ENCODE measurements around the gene HCFC2. TPM values are rescaled to one million over a fixed set of nuclear protein-coding genes. Genes with fewer than 3 reads are reported as not detected.

The HCFC2 gene
- total RNA-seq (2021; fragmentation: NEBNext Ultra II Directional; extraction: Animal tissue kit (Norgen Biotek cat#: 25700)): 1.8 and 2.5 TPM in 2 replicates
- 0.46 and 0.62 TPM in 2 replicates for polyA plus RNA-seq (2011; rRNA removed)
- 0.61 TPM for polyA plus RNA-seq (2011; cell fraction: cytosol; rRNA removed)
- polyA plus RNA-seq (2011; cell fraction: nucleus; rRNA removed): 0.36 TPM
- 0.53 to 1.2 TPM (median 0.65 TPM) in 4 replicates for polyA plus RNA-seq (2012, experiment 1 of 2)
- polyA plus RNA-seq (2012, experiment 2 of 2): not detected
- 0.81 TPM for polyA plus RNA-seq (2013, experiment 1 of 2)
- polyA plus RNA-seq (2013, experiment 2 of 2): 0.68 TPM
- 1.0 and 2.4 TPM in 2 replicates for polyA minus RNA-seq (2011; rRNA and poly(A)+ RNA removed)
- 0.66 TPM for polyA minus RNA-seq (2011; cell fraction: cytosol; rRNA and poly(A)+ RNA removed)
- 2.2 TPM for polyA minus RNA-seq (2011; cell fraction: nucleus; rRNA and poly(A)+ RNA removed)
- long read RNA-seq, experiment 1, partial matches to known transcripts: 0 of 2 reads
- long read RNA-seq, experiment 1, other reads (novel, unspliced or antisense): 2 of 2 reads
- long read RNA-seq, experiment 2, full-length matches to known transcripts: 1 of 1 reads
- long read RNA-seq, experiment 2, partial matches to known transcripts: 0 of 1 reads
- long read RNA-seq, experiment 2, other reads (novel, unspliced or antisense): 0 of 1 reads

GRCh38 chr12:104064031-104064841 is at the start of gene HCFC2:
TSS of gene HCFC2 (plus strand) at chr12:104064531. CDS start at chr12:104064561, 30 bp downstream.
- H2AFZ ChIP-seq (ENCODE audit: low read length): peak within 1 kb of the TSS; percentile 96
- peak within 1 kb of the TSS; percentile 74 for H4K5ac ChIP-seq (ENCODE audit: insufficient read length, low read depth, low read length)
- H3K4me3 ChIP-seq (ENCODE audit: extremely low read depth in 1 of 4, insufficient read depth in 2 of 4, low read depth in 3 of 4, low read length in 4 of 4): peak within 1 kb of the TSS; percentile 76 to 97 (median 91)
- CTCF ChIA-PET (ENCODE audit: partially characterized antibody): interaction anchor here (0.6 to 1.8 kb wide), 4 partner anchors 22 to 373 kb away, joined by 3 to 6 read pairs (median 4); no protein-coding TSS in a partner anchor
- H2BK12ac ChIP-seq (ENCODE audit: low read depth, low read length): peak within 1 kb of the TSS; percentile 51; the same call in 1 of the 2 replicates
- no peak within 1 kb of the TSS for H2AK5ac ChIP-seq (ENCODE audit: low read depth, low read length)
- H2BK120ac ChIP-seq (replicated peaks; ENCODE audit: low read depth, low read length): no peak within 1 kb of the TSS
- H3K14ac ChIP-seq (ENCODE audit: insufficient read length): no peak within 1 kb of the TSS
- H3K23me2 ChIP-seq (ENCODE audit: low read depth, low read length): peaks cover 5% of the 10 kb centered on the region; the same call in 1 of the 2 replicates
- H3K18ac ChIP-seq (ENCODE audit: extremely low read depth, low read length): peak within 1 kb of the TSS; percentile 92
- peak within 1 kb of the TSS; percentile 72 for H4K91ac ChIP-seq (replicated peaks; ENCODE audit: insufficient read length, low read length)
- H2BK5ac ChIP-seq (ENCODE audit: low read depth, low read length): peak within 1 kb of the TSS; percentile 60; the same call in 1 of the 2 replicates
- no peak within 1 kb of the TSS for H3K23ac ChIP-seq (ENCODE audit: insufficient read length)
- WGBS, 2 experiments (ENCODE audit: extremely low coverage in 1 of 2, insufficient coverage in 1 of 2, insufficient read length in 1 of 2, insufficient replicate concordance in 2 of 2, low coverage in 1 of 2, low lambda C conversion rate in 2 of 2, missing lambda C conversion rate in 1 of 2): 1% methylated on average over 59 of the region's 74 CpGs; no CpG with 5 or more reads in 1 of the 2 experiments
- H3K27ac ChIP-seq (ENCODE audit: low read depth, low read length): no peak within 1 kb of the TSS
- H4K8ac ChIP-seq (ENCODE audit: extremely low read depth, insufficient read depth, low read length): peak within 1 kb of the TSS; percentile 87
- H3K79me2 ChIP-seq (ENCODE audit: control insufficient read depth in 1 of 2, insufficient read depth in 2 of 2, low read length in 2 of 2): no peaks in the 10 kb centered on the region
- no peaks in the 10 kb centered on the region for H3K9me3 ChIP-seq (ENCODE audit: insufficient read depth in 2 of 2, low read depth in 1 of 2, low read length in 1 of 2)
- H3K56ac ChIP-seq (replicated peaks; ENCODE audit: insufficient read length, low read depth, low read length): no peak within 1 kb of the TSS
- FAIRE-seq (no peak), DNase-seq (ENCODE audit: low read depth in 1 of 2, low spot score in 2 of 2) (peak in 1 of 2 experiments; percentile 94)
- no peaks in the 10 kb centered on the region for H3K36me3 ChIP-seq (ENCODE audit: control insufficient read depth in 2 of 4, insufficient read depth in 4 of 4, low read length in 3 of 4)
- peak within 1 kb of the TSS; percentile 36 to 71 (median 55); a peak in 6 of 7 replicates for H3K9ac ChIP-seq (replicated peaks in 1 of 4; ENCODE audit: extremely low read depth in 1 of 4, low read depth in 3 of 4, low read length in 3 of 4)
- peak within 1 kb of the TSS; percentile 67 to 82 for H3K4me2 ChIP-seq (ENCODE audit: insufficient read depth in 1 of 2, low read depth in 2 of 2, low read length in 2 of 2)
- H2BK20ac ChIP-seq (ENCODE audit: low read length): no peak within 1 kb of the TSS
- H3K79me1 ChIP-seq (ENCODE audit: low read depth, low read length): no peaks in the 10 kb centered on the region
- peaks cover 0 to 5% (median 0%) of the 10 kb centered on the region in 4 experiments; a peak in 3 of 7 replicates for H3K27me3 ChIP-seq (replicated peaks in 1 of 4; ENCODE audit: control insufficient read depth in 3 of 4, extremely low read depth in 1 of 4, insufficient read depth in 3 of 4, low read length in 3 of 4)
- H3K4ac ChIP-seq (replicated peaks; ENCODE audit: insufficient read length, low read depth, low read length): no peak within 1 kb of the TSS
- no peak within 1 kb of the TSS; the same call in 1 of the 2 replicates for H2BK15ac ChIP-seq (ENCODE audit: low read length)
- POLR2A ChIA-PET (ENCODE audit: partially characterized antibody): interaction anchor here (1.0 to 1.9 kb wide), 5 partner anchors 9 to 74 kb away, joined by 3 to 10 read pairs (median 4); partner anchors contain the start of genes GLT8D2 and NFYB
- H4K20me1 ChIP-seq (replicated peaks in 1 of 2; ENCODE audit: control insufficient read depth in 1 of 2, insufficient read depth in 2 of 2, low read length in 2 of 2): no peaks in the 10 kb centered on the region
- H3K4me1 ChIP-seq (replicated peaks in 1 of 4; ENCODE audit: control insufficient read depth in 3 of 4, insufficient read depth in 4 of 4, low read length in 3 of 4): peaks cover 0 to 4% (median 3%) of the 10 kb centered on the region in 4 experiments; a peak in 4 of 7 replicates
- TF ChIP-seq KDM1A (IDR thresholded peaks at IDR 0.05; ENCODE audit: borderline replicate concordance, low read length): no peak; the same call in 1 of the 2 replicates
- no peak for TF ChIP-seq SP1 (IDR thresholded peaks at IDR 0.05; ENCODE audit: low read depth, low read length)
- TF ChIP-seq SP4 (IDR thresholded peaks at IDR 0.05; ENCODE audit: low read length): no peak
- no peak for TF ChIP-seq CREB1 (IDR thresholded peaks at IDR 0.05)
- TF ChIP-seq BCL11A (IDR thresholded peaks at IDR 0.05; ENCODE audit: low read depth in 2 of 2, low read length in 2 of 2): no peak
- no peak for TF ChIP-seq TBP (IDR thresholded peaks at IDR 0.05; ENCODE audit: low read depth, low read length)
- peak; percentile 36; the same call in 1 of the 2 replicates for TF ChIP-seq KDM5A (IDR thresholded peaks at IDR 0.05; ENCODE audit: low read length)
- TF ChIP-seq HDAC6 (IDR thresholded peaks at IDR 0.05; ENCODE audit: low read depth, low read length): no peak
- peak; percentile 69 to 99; a peak in 3 of 4 replicates for TF ChIP-seq SIN3A (conservative IDR thresholded peaks at IDR 0.05 in 1 of 2, IDR thresholded peaks at IDR 0.05 in 1 of 2; ENCODE audit: low read depth in 1 of 2, low read length in 2 of 2)

All from H1 (cell line).